ENCODE results near the gene UBE2J1.
A peak's percentile ranks its signal among the peaks of the same experiment; 100 is the strongest.
"Not testable (repeated sequence)": the region's sequence is repeated elsewhere in the genome, so short reads cannot be mapped to it uniquely, and the experiment has no call there.

UBE2J1 gene

DNA sequence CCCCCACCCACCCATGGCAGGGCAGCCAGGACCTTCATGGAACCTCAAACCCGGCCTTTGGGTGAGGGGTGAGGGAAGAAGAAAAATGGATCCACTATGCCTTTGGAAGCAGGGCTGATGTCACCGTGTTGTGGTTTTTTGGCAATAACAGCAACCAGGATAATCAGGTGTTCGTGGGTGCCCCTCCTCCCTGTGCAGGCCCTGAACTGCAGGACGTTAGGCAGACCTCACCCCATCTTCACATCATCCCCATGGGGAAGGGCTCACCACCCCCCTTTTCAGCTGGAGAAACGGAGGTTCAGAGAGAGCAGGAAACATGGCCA lies 41.0 kb downstream of the UBE2J1 start (continued):
- TF ChIP-seq HOXA7 (CRISPR knock-in tag; IDR thresholded peaks at IDR 0.05; ENCODE audit: borderline replicate concordance) (no peak), BCL11A (tag by site-specific recombination; IDR thresholded peaks at IDR 0.05; ENCODE audit: low read depth) (no peak), YY2 (tag by site-specific recombination; IDR thresholded peaks at IDR 0.05) (no peak), HOXC10 (CRISPR knock-in tag; IDR thresholded peaks at IDR 0.05) (no peak), ZNF701 (tag by site-specific recombination; IDR thresholded peaks at IDR 0.05) (no peak)
- TF ChIP-seq, protein P1, sequence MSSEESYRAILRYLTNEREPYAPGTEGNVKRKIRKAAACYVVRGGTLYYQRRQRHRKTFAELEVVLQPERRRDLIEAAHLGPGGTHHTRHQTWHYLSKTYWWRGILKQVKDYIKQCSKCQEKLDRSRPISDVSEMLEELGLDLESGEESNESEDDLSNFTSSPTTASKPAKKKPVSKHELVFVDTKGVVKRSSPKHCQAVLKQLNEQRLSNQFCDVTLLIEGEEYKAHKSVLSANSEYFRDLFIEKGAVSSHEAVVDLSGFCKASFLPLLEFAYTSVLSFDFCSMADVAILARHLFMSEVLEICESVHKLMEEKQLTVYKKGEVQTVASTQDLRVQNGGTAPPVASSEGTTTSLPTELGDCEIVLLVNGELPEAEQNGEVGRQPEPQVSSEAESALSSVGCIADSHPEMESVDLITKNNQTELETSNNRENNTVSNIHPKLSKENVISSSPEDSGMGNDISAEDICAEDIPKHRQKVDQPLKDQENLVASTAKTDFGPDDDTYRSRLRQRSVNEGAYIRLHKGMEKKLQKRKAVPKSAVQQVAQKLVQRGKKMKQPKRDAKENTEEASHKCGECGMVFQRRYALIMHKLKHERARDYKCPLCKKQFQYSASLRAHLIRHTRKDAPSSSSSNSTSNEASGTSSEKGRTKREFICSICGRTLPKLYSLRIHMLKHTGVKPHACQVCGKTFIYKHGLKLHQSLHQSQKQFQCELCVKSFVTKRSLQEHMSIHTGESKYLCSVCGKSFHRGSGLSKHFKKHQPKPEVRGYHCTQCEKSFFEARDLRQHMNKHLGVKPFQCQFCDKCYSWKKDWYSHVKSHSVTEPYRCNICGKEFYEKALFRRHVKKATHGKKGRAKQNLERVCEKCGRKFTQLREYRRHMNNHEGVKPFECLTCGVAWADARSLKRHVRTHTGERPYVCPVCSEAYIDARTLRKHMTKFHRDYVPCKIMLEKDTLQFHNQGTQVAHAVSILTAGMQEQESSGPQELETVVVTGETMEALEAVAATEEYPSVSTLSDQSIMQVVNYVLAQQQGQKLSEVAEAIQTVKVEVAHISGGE (tag by site-specific recombination; conservative IDR thresholded peaks at IDR 0.05; ENCODE audit: low read depth), result no peak

DNA sequence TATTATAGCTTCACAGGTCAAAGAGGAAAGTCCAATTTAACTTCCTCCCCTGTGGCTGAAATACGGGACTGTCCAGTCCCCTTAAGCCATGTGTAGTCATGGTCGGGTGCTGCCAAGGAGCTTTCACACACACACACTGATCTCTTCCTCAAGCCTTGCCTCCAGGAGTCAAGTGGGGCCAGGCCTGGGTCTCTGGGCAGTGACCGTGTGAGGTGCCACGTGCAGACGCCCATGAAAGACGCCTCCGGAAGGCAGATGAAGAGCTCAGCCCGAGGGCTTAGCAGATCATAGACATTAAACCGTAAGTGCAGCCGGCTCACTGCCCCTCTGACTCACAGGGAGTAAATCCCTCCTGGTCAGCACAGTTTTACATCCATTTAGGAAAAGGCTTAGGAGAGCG lies 41.6 kb downstream of the UBE2J1 start:
- peaks cover 12% of the 10 kb centered on the region for H3K4me1 ChIP-seq (ENCODE audit: control insufficient read depth, insufficient read depth, low read length)
- CTCF ChIA-PET, result interaction anchor here (1.1 to 2.0 kb wide), 3 partner anchors 28 to 61 kb away, joined by 4 to 8 read pairs (median 5); no protein-coding TSS in a partner anchor
- POLR2A ChIA-PET, result interaction anchor here (1.9 to 2.4 kb wide), 2 partner anchors 36 to 41 kb away, joined by 4 to 6 read pairs; partner anchors contain the start of gene UBE2J1
- no peaks in the 10 kb centered on the region for H3K9me3 ChIP-seq (ENCODE audit: control insufficient read depth, insufficient read depth, low read depth, low read length)
- peak; percentile 36 for TF ChIP-seq EGR2 (tag by site-specific recombination; IDR thresholded peaks at IDR 0.05; ENCODE audit: low read depth)
- no peak for TF ChIP-seq ZNF558 (tag by site-specific recombination; IDR thresholded peaks at IDR 0.05)
- no peak for TF ChIP-seq MEIS1 (CRISPR knock-in tag; IDR thresholded peaks at IDR 0.05; ENCODE audit: borderline replicate concordance)
- TF ChIP-seq WT1 (tag by site-specific recombination; IDR thresholded peaks at IDR 0.05), result no peak
- no peak for TF ChIP-seq ZBTB1 (tag by site-specific recombination; IDR thresholded peaks at IDR 0.05)
- TF ChIP-seq, protein P2, sequence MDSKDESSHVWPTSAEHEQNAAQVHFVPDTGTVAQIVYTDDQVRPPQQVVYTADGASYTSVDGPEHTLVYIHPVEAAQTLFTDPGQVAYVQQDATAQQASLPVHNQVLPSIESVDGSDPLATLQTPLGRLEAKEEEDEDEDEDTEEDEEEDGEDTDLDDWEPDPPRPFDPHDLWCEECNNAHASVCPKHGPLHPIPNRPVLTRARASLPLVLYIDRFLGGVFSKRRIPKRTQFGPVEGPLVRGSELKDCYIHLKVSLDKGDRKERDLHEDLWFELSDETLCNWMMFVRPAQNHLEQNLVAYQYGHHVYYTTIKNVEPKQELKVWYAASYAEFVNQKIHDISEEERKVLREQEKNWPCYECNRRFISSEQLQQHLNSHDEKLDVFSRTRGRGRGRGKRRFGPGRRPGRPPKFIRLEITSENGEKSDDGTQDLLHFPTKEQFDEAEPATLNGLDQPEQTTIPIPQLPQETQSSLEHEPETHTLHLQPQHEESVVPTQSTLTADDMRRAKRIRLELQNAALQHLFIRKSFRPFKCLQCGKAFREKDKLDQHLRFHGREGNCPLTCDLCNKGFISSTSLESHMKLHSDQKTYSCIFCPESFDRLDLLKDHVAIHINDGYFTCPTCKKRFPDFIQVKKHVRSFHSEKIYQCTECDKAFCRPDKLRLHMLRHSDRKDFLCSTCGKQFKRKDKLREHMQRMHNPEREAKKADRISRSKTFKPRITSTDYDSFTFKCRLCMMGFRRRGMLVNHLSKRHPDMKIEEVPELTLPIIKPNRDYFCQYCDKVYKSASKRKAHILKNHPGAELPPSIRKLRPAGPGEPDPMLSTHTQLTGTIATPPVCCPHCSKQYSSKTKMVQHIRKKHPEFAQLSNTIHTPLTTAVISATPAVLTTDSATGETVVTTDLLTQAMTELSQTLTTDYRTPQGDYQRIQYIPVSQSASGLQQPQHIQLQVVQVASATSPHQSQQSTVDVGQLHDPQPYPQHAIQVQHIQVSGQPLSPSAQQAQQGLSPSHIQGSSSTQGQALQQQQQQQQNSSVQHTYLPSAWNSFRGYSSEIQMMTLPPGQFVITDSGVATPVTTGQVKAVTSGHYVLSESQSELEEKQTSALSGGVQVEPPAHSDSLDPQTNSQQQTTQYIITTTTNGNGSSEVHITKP (tag by site-specific recombination; IDR thresholded peaks at IDR 0.05), result no peak
- H3K27ac ChIP-seq (ENCODE audit: extremely low read depth, low read depth, low read length), result no peak overlapping the region
- no peak overlapping the region for H3K4me3 ChIP-seq (ENCODE audit: low read depth, low read length)
- no peaks in the 10 kb centered on the region for H3K36me3 ChIP-seq (ENCODE audit: control insufficient read depth in 2 of 2, insufficient read depth in 1 of 2, low read length in 2 of 2)

DNA sequence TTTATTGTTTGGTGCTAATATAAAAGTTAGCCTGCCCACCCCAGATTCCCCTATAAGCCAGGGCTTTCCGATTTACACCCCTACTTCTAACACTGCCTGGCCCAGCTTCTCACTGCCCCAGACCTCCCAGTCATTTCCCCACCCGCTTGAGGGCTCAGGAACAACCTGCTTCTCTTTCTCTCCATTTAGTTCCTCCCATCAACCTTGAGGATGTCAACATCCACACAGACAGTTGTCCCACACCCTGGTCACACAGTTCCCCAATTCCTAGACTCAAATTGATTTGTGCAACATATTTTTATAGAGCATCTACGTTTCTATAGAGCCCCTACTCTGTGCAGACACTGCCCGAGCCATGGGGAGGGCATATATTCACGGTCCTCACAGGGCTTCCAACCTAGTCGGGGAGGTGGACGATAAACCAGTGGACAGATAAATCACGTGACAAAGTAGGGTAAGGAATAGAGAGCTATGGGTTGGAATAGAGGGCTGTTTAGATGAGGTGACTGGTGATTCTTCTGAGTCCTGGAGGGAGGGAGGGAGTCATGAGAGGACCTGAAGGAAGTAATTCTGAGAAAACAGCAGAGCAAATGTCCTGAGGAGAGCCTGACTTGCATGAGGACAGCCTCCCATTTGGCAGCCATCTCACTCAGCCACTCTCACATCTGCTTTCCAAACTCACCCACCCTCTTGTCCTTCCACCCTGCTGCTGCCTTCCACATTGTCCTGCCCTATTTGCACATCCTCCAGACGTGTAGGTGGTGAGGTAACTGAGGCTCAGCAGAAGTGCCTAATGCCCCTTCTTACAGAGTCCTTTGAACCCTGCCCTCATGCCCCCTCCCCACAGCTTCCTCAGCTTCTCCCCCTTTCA lies 43.8 kb downstream of the UBE2J1 start:
- TF ChIP-seq ZNF623 (tag by site-specific recombination; IDR thresholded peaks at IDR 0.05), result peak; percentile 41; the same call in 1 of the 2 replicates
- TF ChIP-seq ZNF600 (tag by site-specific recombination; IDR thresholded peaks at IDR 0.05), result peak; percentile 30; the same call in 1 of the 2 replicates
- TF ChIP-seq, protein P3, sequence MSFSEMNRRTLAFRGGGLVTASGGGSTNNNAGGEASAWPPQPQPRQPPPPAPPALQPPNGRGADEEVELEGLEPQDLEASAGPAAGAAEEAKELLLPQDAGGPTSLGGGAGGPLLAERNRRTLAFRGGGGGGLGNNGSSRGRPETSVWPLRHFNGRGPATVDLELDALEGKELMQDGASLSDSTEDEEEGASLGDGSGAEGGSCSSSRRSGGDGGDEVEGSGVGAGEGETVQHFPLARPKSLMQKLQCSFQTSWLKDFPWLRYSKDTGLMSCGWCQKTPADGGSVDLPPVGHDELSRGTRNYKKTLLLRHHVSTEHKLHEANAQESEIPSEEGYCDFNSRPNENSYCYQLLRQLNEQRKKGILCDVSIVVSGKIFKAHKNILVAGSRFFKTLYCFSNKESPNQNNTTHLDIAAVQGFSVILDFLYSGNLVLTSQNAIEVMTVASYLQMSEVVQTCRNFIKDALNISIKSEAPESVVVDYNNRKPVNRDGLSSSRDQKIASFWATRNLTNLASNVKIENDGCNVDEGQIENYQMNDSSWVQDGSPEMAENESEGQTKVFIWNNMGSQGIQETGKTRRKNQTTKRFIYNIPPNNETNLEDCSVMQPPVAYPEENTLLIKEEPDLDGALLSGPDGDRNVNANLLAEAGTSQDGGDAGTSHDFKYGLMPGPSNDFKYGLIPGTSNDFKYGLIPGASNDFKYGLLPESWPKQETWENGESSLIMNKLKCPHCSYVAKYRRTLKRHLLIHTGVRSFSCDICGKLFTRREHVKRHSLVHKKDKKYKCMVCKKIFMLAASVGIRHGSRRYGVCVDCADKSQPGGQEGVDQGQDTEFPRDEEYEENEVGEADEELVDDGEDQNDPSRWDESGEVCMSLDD (tag by site-specific recombination; IDR thresholded peaks at IDR 0.05), result no peak
- TF ChIP-seq, protein P4, sequence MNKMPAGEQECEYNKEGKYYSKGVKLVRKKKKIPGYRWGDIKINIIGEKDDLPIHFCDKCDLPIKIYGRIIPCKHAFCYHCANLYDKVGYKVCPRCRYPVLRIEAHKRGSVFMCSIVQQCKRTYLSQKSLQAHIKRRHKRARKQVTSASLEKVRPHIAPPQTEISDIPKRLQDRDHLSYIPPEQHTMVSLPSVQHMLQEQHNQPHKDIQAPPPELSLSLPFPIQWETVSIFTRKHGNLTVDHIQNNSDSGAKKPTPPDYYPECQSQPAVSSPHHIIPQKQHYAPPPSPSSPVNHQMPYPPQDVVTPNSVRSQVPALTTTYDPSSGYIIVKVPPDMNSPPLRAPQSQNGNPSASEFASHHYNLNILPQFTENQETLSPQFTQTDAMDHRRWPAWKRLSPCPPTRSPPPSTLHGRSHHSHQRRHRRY (tag by site-specific recombination; IDR thresholded peaks at IDR 0.05), result no peak
- no peak for TF ChIP-seq ZNF660 (tag by site-specific recombination; IDR thresholded peaks at IDR 0.05)
- no peak for TF ChIP-seq HOXC10 (CRISPR knock-in tag; IDR thresholded peaks at IDR 0.05)
- TF ChIP-seq ZNF223 (tag by site-specific recombination; IDR thresholded peaks at IDR 0.05), result no peak
- Histone ChIP-seq H3K36me3 (ENCODE audit: control insufficient read depth in 2 of 2, insufficient read depth in 1 of 2, low read length in 2 of 2) (no peaks in the 10 kb centered on the region), H3K27ac (ENCODE audit: extremely low read depth, low read depth, low read length) (no peak overlapping the region), H3K4me1 (ENCODE audit: control insufficient read depth, insufficient read depth, low read length) (peaks cover 12% of the 10 kb centered on the region), H3K9me3 (ENCODE audit: control insufficient read depth, insufficient read depth, low read depth, low read length) (no peaks in the 10 kb centered on the region), H3K4me3 (ENCODE audit: low read depth, low read length) (no peak overlapping the region)
- ChIA-PET CTCF (interaction anchor here (0.8 to 1.5 kb wide), 3 partner anchors 9 to 11 kb away, joined by 3 to 6 read pairs (median 4); no protein-coding TSS in a partner anchor), POLR2A (no interaction called here)

DNA sequence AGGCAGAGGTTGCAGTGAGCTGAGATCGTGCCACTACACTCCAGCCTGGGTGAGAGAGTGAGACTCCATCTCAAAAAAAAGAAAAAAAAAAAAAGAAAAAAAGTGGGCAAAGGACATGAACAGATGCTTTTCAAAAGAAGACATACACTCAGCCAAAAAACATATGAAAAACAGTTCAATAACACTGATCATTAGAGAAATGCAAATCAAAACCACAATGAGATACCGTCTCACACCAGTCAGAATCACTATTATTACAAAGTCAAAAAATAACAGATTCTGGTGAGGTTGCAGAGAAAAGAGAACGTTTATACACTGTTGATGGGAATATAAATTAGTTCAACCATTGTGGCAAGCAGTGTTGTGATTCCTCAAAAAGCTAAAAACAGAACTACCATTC lies 48.0 kb downstream of the UBE2J1 start:
- H3K36me3 ChIP-seq (ENCODE audit: control insufficient read depth in 2 of 2, insufficient read depth in 1 of 2, low read length in 2 of 2); H3K27ac ChIP-seq (ENCODE audit: extremely low read depth, low read depth, low read length); CTCF ChIA-PET; POLR2A ChIA-PET; H3K4me3 ChIP-seq (ENCODE audit: low read depth, low read length); H3K9me3 ChIP-seq (ENCODE audit: control insufficient read depth, insufficient read depth, low read depth, low read length); H3K4me1 ChIP-seq (ENCODE audit: control insufficient read depth, insufficient read depth, low read length): not testable (repeated sequence)

Measured in HEK293 (cell line).